Nephron (organoid): ENCODE measurements around the gene EAF2.

Experiments
- H3K27ac Mint-ChIP-seq, 3 experiments: 2 replicates each; pipeline ENCODE4 v1.8.0; 2020; ENCODE audit warnings: mixed read lengths in 3 of 3, mild to moderate bottlenecking in 2 of 3, moderate library complexity in 1 of 3
- H3K27me3 Mint-ChIP-seq: 2 replicates; pipeline ENCODE4 v1.8.0; 2021; ENCODE audit warnings: low read depth, mild to moderate bottlenecking, moderate library complexity, mixed read lengths
- H3K36me3 Mint-ChIP-seq: 2 replicates; pipeline ENCODE4 v1.8.0; 2020; ENCODE audit warnings: low read depth, mixed read lengths
- H3K4me1 Mint-ChIP-seq: 2 replicates; pipeline ENCODE4 v1.8.0; 2020; ENCODE audit warnings: mixed read lengths
- H3K4me3 Mint-ChIP-seq, 3 experiments: 2 replicates each; pipeline ENCODE4 v1.8.0; 2020; ENCODE audit warnings: mild to moderate bottlenecking in 3 of 3, mixed read lengths in 3 of 3, moderate library complexity in 2 of 3
- H3K9me3 Mint-ChIP-seq: 2 replicates; pipeline ENCODE4 v1.8.0; 2020; ENCODE audit warnings: mixed read lengths
- TF ChIP-seq, protein P1 (sequence below), 3 experiments: fragments of 200-600 bp; sonication (generic); IDR thresholded peaks; one replicate each; pipeline ENCODE4 v1.5.0; 2021; ENCODE audit warnings: antibody characterized with exemption in 3 of 3; ENCODE audit not compliant: unreplicated experiment in 3 of 3

The EAF2 gene

DNA sequence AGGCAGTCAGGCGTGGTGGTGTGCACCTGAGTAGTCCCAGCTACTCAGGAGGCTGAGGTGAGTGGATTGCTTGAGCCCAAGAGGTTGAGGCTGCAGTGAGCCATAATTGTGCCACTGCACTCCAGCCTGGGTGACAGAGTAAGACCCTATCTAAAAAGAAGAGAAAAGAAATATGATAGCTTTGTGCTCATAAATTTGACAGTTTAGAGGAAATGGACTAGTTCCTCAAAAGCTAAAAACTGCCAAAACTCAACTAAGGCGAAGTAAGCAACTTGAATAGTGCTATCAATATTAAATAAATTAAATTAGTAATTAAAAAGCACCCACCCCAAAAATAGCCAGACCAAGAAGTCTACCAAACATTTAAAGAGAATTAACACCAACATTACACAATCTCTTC, 34.7 kb downstream of the EAF2 start:
- Mint-ChIP-seq H3K4me3 (no peak overlapping the region), H3K27ac (no peak overlapping the region), H3K27me3 (no peaks in the 10 kb centered on the region), H3K36me3 (peaks cover 4% of the 10 kb centered on the region), H3K9me3 (no peaks in the 10 kb centered on the region), H3K4me1 (no peaks in the 10 kb centered on the region)
- TF ChIP-seq, protein P1, sequence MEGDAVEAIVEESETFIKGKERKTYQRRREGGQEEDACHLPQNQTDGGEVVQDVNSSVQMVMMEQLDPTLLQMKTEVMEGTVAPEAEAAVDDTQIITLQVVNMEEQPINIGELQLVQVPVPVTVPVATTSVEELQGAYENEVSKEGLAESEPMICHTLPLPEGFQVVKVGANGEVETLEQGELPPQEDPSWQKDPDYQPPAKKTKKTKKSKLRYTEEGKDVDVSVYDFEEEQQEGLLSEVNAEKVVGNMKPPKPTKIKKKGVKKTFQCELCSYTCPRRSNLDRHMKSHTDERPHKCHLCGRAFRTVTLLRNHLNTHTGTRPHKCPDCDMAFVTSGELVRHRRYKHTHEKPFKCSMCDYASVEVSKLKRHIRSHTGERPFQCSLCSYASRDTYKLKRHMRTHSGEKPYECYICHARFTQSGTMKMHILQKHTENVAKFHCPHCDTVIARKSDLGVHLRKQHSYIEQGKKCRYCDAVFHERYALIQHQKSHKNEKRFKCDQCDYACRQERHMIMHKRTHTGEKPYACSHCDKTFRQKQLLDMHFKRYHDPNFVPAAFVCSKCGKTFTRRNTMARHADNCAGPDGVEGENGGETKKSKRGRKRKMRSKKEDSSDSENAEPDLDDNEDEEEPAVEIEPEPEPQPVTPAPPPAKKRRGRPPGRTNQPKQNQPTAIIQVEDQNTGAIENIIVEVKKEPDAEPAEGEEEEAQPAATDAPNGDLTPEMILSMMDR (IDR thresholded peaks at IDR 0.05; ENCODE audit: unreplicated experiment in 3 of 3), result no peak

DNA sequence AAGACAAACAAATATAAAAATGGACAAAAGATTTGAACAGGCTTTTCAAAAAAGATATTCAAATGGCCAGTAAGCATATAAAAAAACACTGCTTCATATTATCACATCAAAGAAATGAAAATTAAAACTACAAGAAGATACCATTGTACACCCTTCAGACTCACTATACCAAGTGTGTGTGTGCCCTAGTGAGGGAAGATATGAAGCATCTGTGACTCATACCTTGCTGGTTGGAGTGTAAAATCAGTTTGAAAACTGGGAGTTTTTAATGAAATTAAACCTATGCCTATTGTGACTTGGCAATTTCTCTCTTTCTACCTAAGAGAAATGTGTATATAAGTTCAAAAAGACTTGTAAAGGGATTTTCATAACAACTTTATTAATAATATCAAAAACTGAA, 35.7 kb downstream of the EAF2 start:
- H3K4me3 Mint-ChIP-seq, result no peak overlapping the region

DNA sequence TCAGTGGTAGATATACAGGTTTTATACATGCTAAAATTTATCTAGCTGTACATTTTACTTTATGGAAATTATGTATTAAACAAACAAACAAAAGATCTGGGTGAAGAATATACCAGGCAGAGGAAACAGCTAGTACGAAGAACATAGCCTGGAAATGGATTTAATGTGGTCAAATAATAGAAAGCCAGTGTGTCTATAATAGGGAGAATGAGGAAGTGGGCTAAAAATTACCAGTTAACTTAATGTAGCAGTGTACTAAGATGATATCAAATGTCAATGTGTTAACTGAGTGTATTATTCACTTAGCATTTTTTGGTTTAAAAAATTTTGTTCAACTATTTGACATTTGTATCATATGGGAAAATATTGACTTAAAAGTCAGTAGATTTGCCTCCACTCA, 36.4 kb downstream of the EAF2 start:
- H3K4me3 Mint-ChIP-seq, result no peak overlapping the region
- no peaks in the 10 kb centered on the region for H3K9me3 Mint-ChIP-seq
- no peaks in the 10 kb centered on the region for H3K36me3 Mint-ChIP-seq
- H3K27me3 Mint-ChIP-seq, result no peaks in the 10 kb centered on the region
- H3K4me1 Mint-ChIP-seq, result no peaks in the 10 kb centered on the region
- no peak overlapping the region for H3K27ac Mint-ChIP-seq
- TF ChIP-seq, protein P1 (IDR thresholded peaks at IDR 0.05; ENCODE audit: unreplicated experiment in 3 of 3), result no peak

More for the DNA sequence above, 35.7 kb downstream of the EAF2 start:
- H3K9me3 Mint-ChIP-seq, result no peaks in the 10 kb centered on the region
- H3K36me3 Mint-ChIP-seq, result peaks cover 4% of the 10 kb centered on the region
- H3K27me3 Mint-ChIP-seq, result no peaks in the 10 kb centered on the region
- no peak overlapping the region for H3K27ac Mint-ChIP-seq
- TF ChIP-seq, protein P1 (IDR thresholded peaks at IDR 0.05; ENCODE audit: unreplicated experiment in 3 of 3), result no peak
- no peaks in the 10 kb centered on the region for H3K4me1 Mint-ChIP-seq

DNA sequence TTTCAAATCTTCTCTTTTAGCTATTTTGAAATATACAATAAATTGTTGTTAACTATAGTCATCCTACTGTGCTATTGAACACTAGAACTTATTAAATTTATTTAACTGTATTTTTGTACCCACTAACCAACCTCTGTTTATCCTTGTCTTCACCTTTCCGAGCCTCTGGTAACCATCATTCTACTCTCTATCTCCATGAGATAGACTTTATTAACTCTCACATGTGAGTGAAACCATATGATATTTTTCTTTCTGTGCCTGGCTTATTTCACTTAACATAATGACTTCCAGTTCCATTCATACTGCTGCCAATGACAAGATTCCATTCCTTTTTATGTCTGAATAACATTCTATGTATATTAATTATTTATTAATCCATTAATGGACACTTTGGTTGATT, 43.4 kb downstream of the EAF2 start:
- Mint-ChIP-seq H3K4me3 (no peak overlapping the region), H3K9me3 (no peaks in the 10 kb centered on the region), H3K4me1 (no peaks in the 10 kb centered on the region), H3K27me3 (no peaks in the 10 kb centered on the region), H3K36me3 (no peaks in the 10 kb centered on the region), H3K27ac (no peak overlapping the region)
- TF ChIP-seq, protein P1 (IDR thresholded peaks at IDR 0.05; ENCODE audit: unreplicated experiment in 3 of 3), result no peak

DNA sequence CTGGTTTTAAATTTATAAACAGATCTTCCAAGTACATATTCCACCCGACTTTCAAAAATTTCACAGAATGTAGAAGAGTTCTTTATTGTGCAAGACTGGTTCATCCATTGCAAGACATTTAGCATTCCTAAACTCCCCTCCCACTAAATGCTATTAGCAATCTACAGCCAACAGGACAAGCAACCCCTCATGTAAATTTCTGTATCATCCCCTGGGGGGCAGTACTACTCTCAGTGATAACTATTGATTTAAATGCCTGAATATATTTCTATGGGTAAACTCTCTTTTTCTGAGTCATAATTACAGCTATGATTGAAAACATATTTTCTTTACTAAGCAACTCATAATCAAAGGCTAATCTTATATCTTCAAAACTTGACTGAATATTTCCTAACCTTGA, 48.5 kb downstream of the EAF2 start:
- Mint-ChIP-seq H3K36me3 (no peaks in the 10 kb centered on the region), H3K27me3 (no peaks in the 10 kb centered on the region), H3K4me1 (no peaks in the 10 kb centered on the region), H3K9me3 (no peaks in the 10 kb centered on the region), H3K27ac (no peak overlapping the region), H3K4me3 (no peak overlapping the region)
- TF ChIP-seq, protein P1 (IDR thresholded peaks at IDR 0.05; ENCODE audit: unreplicated experiment in 3 of 3), result no peak

DNA sequence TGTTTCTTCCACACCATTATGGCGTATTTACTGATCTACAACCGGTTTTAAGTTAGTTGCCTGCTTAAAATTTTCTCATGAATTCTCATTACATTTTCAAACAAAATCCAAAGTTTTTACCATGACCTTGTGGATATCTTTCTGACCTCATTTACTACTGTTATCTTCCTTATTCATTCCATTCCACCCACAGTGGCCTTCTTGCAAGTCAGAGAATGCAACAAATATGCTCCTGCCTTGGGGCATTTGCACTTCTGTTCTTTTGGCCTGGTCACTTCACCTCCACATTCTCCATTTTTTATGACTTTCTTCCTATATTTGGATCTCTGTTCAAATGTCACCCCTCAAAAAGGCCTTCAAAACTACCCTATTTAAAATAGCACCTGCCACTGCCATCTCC, 50.4 kb downstream of the EAF2 start:
- H3K4me1 Mint-ChIP-seq, result no peaks in the 10 kb centered on the region
- no peak overlapping the region for H3K4me3 Mint-ChIP-seq
- H3K36me3 Mint-ChIP-seq, result no peaks in the 10 kb centered on the region
- no peaks in the 10 kb centered on the region for H3K27me3 Mint-ChIP-seq
- TF ChIP-seq, protein P1 (IDR thresholded peaks at IDR 0.05; ENCODE audit: unreplicated experiment in 3 of 3), result no peak
- H3K27ac Mint-ChIP-seq, result no peak overlapping the region
- no peaks in the 10 kb centered on the region for H3K9me3 Mint-ChIP-seq
